GM12878 (cell line): ENCODE data around the gene SORBS1. TPM values are rescaled to one million over a fixed set of nuclear protein-coding genes. Genes with fewer than 3 reads are reported as not detected.

Experiments
- ATAC-seq: fragments of 200-7000 bp; cut with Tn5 transposase; 3 replicates; pipeline ENCODE4 v1.9.1; 2020; ENCODE audit warnings: mild to moderate bottlenecking, moderate library complexity
- BruUV-seq: library from RNA; stranded (reverse); fragments of 400-500 nt; replicated peaks from 2 replicates; lab custom pipeline; 2021; lab: Mats Ljungman, UMichigan
- CTCF ChIA-PET: fragments of 300-600 bp; sonication (Branson Sonifier 250); formaldehyde crosslinking; extraction: SDS; loops from one replicate; lab custom pipeline; 2021; ENCODE audit warnings: inconsistent platforms; lab: Yijun Ruan, JAX
- POLR2A ChIA-PET: fragments of 350-600 bp; formaldehyde crosslinking; extraction: SDS; loops from one replicate; lab custom pipeline; 2021; ENCODE audit warnings: inconsistent platforms; lab: Charles Lee
- RAD21 ChIA-PET: fragments of 300-600 bp; sonication (Branson Sonifier 250); formaldehyde crosslinking; loops from one replicate; lab custom pipeline; 2023; ENCODE audit warnings: antibody characterized with exemption; ENCODE audit not compliant: unreplicated experiment; lab: Charles Lee
- SMC1A ChIA-PET: fragments of 300-600 bp; sonication (Branson Sonifier 250); formaldehyde crosslinking; loops from one replicate; lab custom pipeline; 2023; ENCODE audit not compliant: unreplicated experiment, uncharacterized antibody; lab: Charles Lee
- DNase-seq: peaks from one replicate; pipeline ENCODE4 v3.0.0-alpha.2; 2011; ENCODE audit warnings: low read depth, low spot score
- FAIRE-seq: peaks from 3 replicates; lab custom pipeline; 2011; peaks lifted over from hg19 to GRCh38; lab: Jason Lieb, UNC
- H2AFZ ChIP-seq: 2 replicates; pipeline ENCODE4 v1.6.0; 2011; ENCODE audit warnings: low read depth, low read length, control low read depth; ENCODE audit not compliant: control insufficient read depth
- H3K27ac ChIP-seq: 2 replicates; pipeline ENCODE4 v1.5.1; 2011; ENCODE audit warnings: control low read depth; ENCODE audit not compliant: control insufficient read depth, insufficient read depth
- H3K27me3 ChIP-seq, 2 experiments: replicated peaks in 1 of 2; 2 replicates each; pipeline versions ENCODE4 v1.6.0 to v1.6.1; 2011; ENCODE audit warnings: low read length in 1 of 2; ENCODE audit not compliant: control insufficient read depth in 2 of 2, insufficient read depth in 2 of 2
- H3K36me3 ChIP-seq, 2 experiments: 2 replicates each; pipeline ENCODE4 v1.5.1; 2011; ENCODE audit warnings: low read length in 1 of 2; ENCODE audit not compliant: control insufficient read depth in 2 of 2, insufficient read depth in 2 of 2
- H3K4me1 ChIP-seq: 2 replicates; pipeline ENCODE4 v1.6.1; 2011; ENCODE audit warnings: mild to moderate bottlenecking, low read length, moderate library complexity, mixed read lengths; ENCODE audit not compliant: control insufficient read depth, insufficient read depth
- H3K4me2 ChIP-seq: 2 replicates; pipeline ENCODE4 v1.6.0; 2011; ENCODE audit warnings: control low read depth; ENCODE audit not compliant: control insufficient read depth, insufficient read depth
- H3K4me3 ChIP-seq: fragments of 200-600 bp; sonication (generic); 2 replicates; pipeline ENCODE4 v1.5.1; 2016
- H3K79me2 ChIP-seq: 2 replicates; pipeline ENCODE4 v1.6.0; 2011; ENCODE audit warnings: low read length; ENCODE audit not compliant: control insufficient read depth, insufficient read depth
- H3K9ac ChIP-seq: 2 replicates; pipeline ENCODE4 v1.8.0; 2011; ENCODE audit warnings: low read length, control low read depth, mixed read lengths; ENCODE audit not compliant: control insufficient read depth, insufficient read depth
- H3K9me3 ChIP-seq: replicated peaks from 3 replicates; pipeline ENCODE4 v1.5.1; 2011; ENCODE audit warnings: mild to moderate bottlenecking, low read length; ENCODE audit not compliant: control insufficient read depth, insufficient read depth
- H4K20me1 ChIP-seq: 2 replicates; pipeline ENCODE4 v1.6.0; 2011; ENCODE audit not compliant: control insufficient read depth, insufficient read depth
- ATF2 ChIP-seq: IDR thresholded peaks from 2 replicates; pipeline ENCODE4 v1.6.1; 2012; ENCODE audit warnings: low read length, inconsistent platforms
- ELK1 ChIP-seq: IDR thresholded peaks from 2 replicates; pipeline ENCODE4 v1.6.1; 2012; ENCODE audit warnings: low read depth, low read length, improper control_type of control experiment
- GABPA ChIP-seq: IDR thresholded peaks from 2 replicates; pipeline ENCODE4 v1.6.1; 2014; ENCODE audit warnings: antibody characterized with exemption, low read depth, mild to moderate bottlenecking, inconsistent platforms
- JUND ChIP-seq: IDR thresholded peaks from 2 replicates; pipeline ENCODE4 v1.6.1; 2012; ENCODE audit warnings: low read depth, mild to moderate bottlenecking, low read length, improper control_type of control experiment, moderate library complexity
- LARP7 ChIP-seq: fragments of 450-650 bp; IDR thresholded peaks from 2 replicates; pipeline ENCODE4 v1.6.1; 2017; ENCODE audit warnings: mild to moderate bottlenecking
- NBN ChIP-seq: fragments of 450-650 bp; IDR thresholded peaks from 2 replicates; pipeline ENCODE4 v1.6.1; 2016
- PML ChIP-seq: IDR thresholded peaks from 2 replicates; pipeline ENCODE4 v1.6.1; 2012; ENCODE audit warnings: low read length, inconsistent platforms
- POU2F2 ChIP-seq: IDR thresholded peaks from 3 replicates; pipeline ENCODE4 v1.6.1; 2011; ENCODE audit warnings: low read depth, mild to moderate bottlenecking, low read length, borderline replicate concordance
- PRDM15 ChIP-seq: fragments of 450-650 bp; formaldehyde crosslinking; IDR thresholded peaks from 2 replicates; pipeline ENCODE4 v1.4.0; 2020; ENCODE audit warnings: mild to moderate bottlenecking, moderate library complexity
- RUNX3 ChIP-seq: IDR thresholded peaks from 2 replicates; pipeline ENCODE4 v1.6.1; 2012; ENCODE audit warnings: low read length, inconsistent platforms
- SMARCA5 ChIP-seq: fragments of 450-650 bp; IDR thresholded peaks from 2 replicates; pipeline ENCODE4 v1.6.1; 2017; ENCODE audit warnings: mild to moderate bottlenecking
- YY1 ChIP-seq: IDR thresholded peaks from 2 replicates; pipeline ENCODE4 v1.6.1; 2011; ENCODE audit warnings: low read depth, mild to moderate bottlenecking, low read length
- ZNF207 ChIP-seq: fragments of 450-650 bp; IDR thresholded peaks from 2 replicates; pipeline ENCODE4 v1.6.1; 2014; ENCODE audit warnings: antibody characterized with exemption, mild to moderate bottlenecking, borderline replicate concordance
- ZNF622 ChIP-seq: fragments of 450-650 bp; IDR thresholded peaks from 2 replicates; pipeline ENCODE4 v1.6.1; 2017; ENCODE audit warnings: mild to moderate bottlenecking, inconsistent platforms
- WGBS: methylation state at CpG from one replicate; pipeline ENCODE4 v1.1.6; 2016; ENCODE audit warnings: low lambda C conversion rate; ENCODE audit not compliant: insufficient replicate concordance, insufficient coverage; ENCODE audit errors: missing lambda C conversion rate; 5-methylcytosine and 5-hydroxymethylcytosine counted together
- in situ Hi-C: fragments of 300-500 bp; cut with MboI; formaldehyde crosslinking; loops from 9 replicates; pipeline ENCODE4 v1.14.3; 2018; ENCODE audit warnings: mixed read lengths
- intact Hi-C: fragments of 100-400 bp; cut with micrococcal nuclease; formaldehyde crosslinking; loops from one replicate; pipeline ENCODE4 v1.14.2; 2022; ENCODE audit not compliant: unreplicated experiment
- polyA plus RNA-seq, 11 experiments: library from polyadenylated mRNA; depleted of rRNA in 4 of 11; unstranded in 6 of 11; stranded (reverse) in 5 of 11; fragments of >200 nt; fragmentation: Nextera tagmentation in 4 of 11; fragmentation: Illumina TruSeq in 1 of 11; extraction: Ambion mirVana in 4 of 11; extraction: Trizol in 1 of 11; gene quantifications; 1 replicate in 1 of 11; 2 replicates in 10 of 11; pipeline versions ENCODE4 v1.2.1 to v1.2.3, GENCODE V29; 2011 to 2016; ENCODE audit warnings: inconsistent platforms in 2 of 11, missing spikeins in 2 of 11, low read depth in 1 of 11
- total RNA-seq, 4 experiments: library from RNA; depleted of rRNA in 3 of 4; stranded (reverse); fragments of >200 nt in 3 of 4; fragmentation: Illumina TruSeq in 1 of 4; extraction: Trizol in 1 of 4; gene quantifications; 2 replicates each; pipeline versions ENCODE4 v1.2.1 to v1.2.3, GENCODE V29; 2013 to 2021

SORBS1 gene
- total and polyA plus RNA-seq, 10 of the 15 experiments (the other 5 are each of a cell fraction or from before 2014, with no cell fraction given): 0.13 to 0.75 (median 0.39) TPM

GRCh38 chr10:95578619-95579018 is 17.4 kb upstream of the SORBS1 start (continued):
- no peak for TF ChIP-seq ELK1
- no peak for TF ChIP-seq PRDM15 (CRISPR knock-in tag)
- no peak for TF ChIP-seq YY1
- no peak for TF ChIP-seq LARP7
- TF ChIP-seq, all 136 proteins: peak for 0

- CTCF ChIA-PET: interaction anchor here (1.3 kb wide), 1 partner anchor 145 kb away, joined by 3 read pairs; no protein-coding TSS in a partner anchor
- H3K36me3 ChIP-seq: no peaks in the 10 kb centered on the region
- no peak overlapping the region for H3K4me2 ChIP-seq
- RAD21 ChIA-PET: no interaction called here
- H3K79me2 ChIP-seq: no peaks in the 10 kb centered on the region
- H3K27me3 ChIP-seq: peaks cover 2 to 5% of the 10 kb centered on the region in 2 experiments
- FAIRE-seq (no peak), ATAC-seq (no peak), DNase-seq (no peak)
- intact Hi-C loops: no loop called here
- H3K27ac ChIP-seq: no peak overlapping the region
- H3K4me3 ChIP-seq: no peak overlapping the region
- H2AFZ ChIP-seq: no peak overlapping the region
- in situ Hi-C loops: no loop called here
- POLR2A ChIA-PET: no interaction called here
- H3K9me3 ChIP-seq: no peaks in the 10 kb centered on the region
- H3K9ac ChIP-seq: no peak overlapping the region
- SMC1A ChIA-PET: interaction anchor here (0.9 kb wide), 1 partner anchor 54 kb away, joined by 3 read pairs; no protein-coding TSS in a partner anchor
- H4K20me1 ChIP-seq: no peaks in the 10 kb centered on the region
- H3K4me1 ChIP-seq: no peaks in the 10 kb centered on the region
- 22% methylated on average over 11 of the region's 11 CpGs for WGBS
- BruUV-seq: no TSS peak
- TF ChIP-seq JUND (no peak), SMARCA5 (no peak), GABPA (no peak), POU2F2 (no peak), PML (no peak), ATF2 (no peak), ZNF207 (no peak), NBN (no peak), ZNF622 (no peak), RUNX3 (no peak)
Measured at GRCh38 chr10:95574649-95575365, 13.6 kb upstream of the SORBS1 start.
